ENCODE data around the gene CFAP90. TPM values are rescaled to one million over a fixed set of nuclear protein-coding genes. Genes with fewer than 3 reads are reported as not detected.

The CFAP90 gene
- total RNA-seq, 1 experiment from 2014 or later: 0.69 TPM

- in situ Hi-C loops (cut with HindIII; ENCODE audit: low pct_unique_long_range_greater_than_20kb, low sequenced_read_pairs): no loop called here
- no peak for TF ChIP-seq POLR2AphosphoS5 (IDR thresholded peaks at IDR 0.05; ENCODE audit: low read depth, low read length)
- no peak for TF ChIP-seq SIN3A (IDR thresholded peaks at IDR 0.05; ENCODE audit: borderline replicate concordance, insufficient read depth, low read depth, low read length)
- TF ChIP-seq TCF7L2 (IDR thresholded peaks at IDR 0.05; ENCODE audit: low read depth, low read length): no peak
- no peak for TF ChIP-seq REST (IDR thresholded peaks at IDR 0.05; ENCODE audit: insufficient read depth in 1 of 2, low read depth in 2 of 2, low read length in 1 of 2)
- TF ChIP-seq CTCF (IDR thresholded peaks at IDR 0.05): peak; percentile 76
- CTCF ChIA-PET: no interaction called here
These were observed 5.9 kb upstream of the CFAP90 start for GRCh38 chr5:7856855-7857254.

GRCh38 chr5:7855611-7856010 lies 4.7 kb upstream of the CFAP90 start:
- no peak overlapping the region for H3K27ac ChIP-seq (ENCODE audit: low read length)
- intact Hi-C loops (cut with micrococcal nuclease; ENCODE audit: unreplicated experiment) (no loop called here), in situ Hi-C loops (cut with HindIII; ENCODE audit: low pct_unique_long_range_greater_than_20kb, low sequenced_read_pairs) (no loop called here)
- no peak for DNase-seq (ENCODE audit: low read depth, low spot score)
- CTCF ChIA-PET: no interaction called here
- no peak overlapping the region for H3K4me3 ChIP-seq (ENCODE audit: low read depth in 2 of 2, low read length in 2 of 2)
- no peaks in the 10 kb centered on the region for H3K9me3 ChIP-seq (ENCODE audit: control insufficient read depth, insufficient read depth, low read depth, low read length)
- peaks cover 11% of the 10 kb centered on the region for H3K36me3 ChIP-seq (ENCODE audit: control insufficient read depth, insufficient read depth, low read length)
- BruUV-seq (replicated peaks): no TSS peak
- TF ChIP-seq CTCF (IDR thresholded peaks at IDR 0.05) (no peak), REST (IDR thresholded peaks at IDR 0.05; ENCODE audit: insufficient read depth in 1 of 2, low read depth in 2 of 2, low read length in 1 of 2) (no peak), POLR2AphosphoS5 (IDR thresholded peaks at IDR 0.05; ENCODE audit: low read depth, low read length) (no peak), SIN3A (IDR thresholded peaks at IDR 0.05; ENCODE audit: borderline replicate concordance, insufficient read depth, low read depth, low read length) (no peak), TCF7L2 (IDR thresholded peaks at IDR 0.05; ENCODE audit: low read depth, low read length) (no peak)
- no peaks in the 10 kb centered on the region; the same call in 1 of the 2 replicates for H3K4me1 ChIP-seq (ENCODE audit: control insufficient read depth, insufficient read depth, low read length)
- ATAC-seq: no peak
- POLR2A ChIA-PET: no interaction called here
- H3K27me3 ChIP-seq (ENCODE audit: control insufficient read depth, insufficient read depth, low read length): no peaks in the 10 kb centered on the region

More at GRCh38 chr5:7856855-7857254, 5.9 kb upstream of the CFAP90 start:
- peaks cover 22% of the 10 kb centered on the region for H3K36me3 ChIP-seq (ENCODE audit: control insufficient read depth, insufficient read depth, low read length)
- ATAC-seq: peak; percentile 86
- intact Hi-C loops (cut with micrococcal nuclease; ENCODE audit: unreplicated experiment): no loop called here
- H3K4me3 ChIP-seq (ENCODE audit: low read depth in 2 of 2, low read length in 2 of 2): no peak overlapping the region
- DNase-seq (ENCODE audit: low read depth, low spot score): peak; percentile 12
- POLR2A ChIA-PET: no interaction called here
- H3K27me3 ChIP-seq (ENCODE audit: control insufficient read depth, insufficient read depth, low read length): no peaks in the 10 kb centered on the region
- no peaks in the 10 kb centered on the region; the same call in 1 of the 2 replicates for H3K4me1 ChIP-seq (ENCODE audit: control insufficient read depth, insufficient read depth, low read length)
- no peaks in the 10 kb centered on the region for H3K9me3 ChIP-seq (ENCODE audit: control insufficient read depth, insufficient read depth, low read depth, low read length)
- no TSS peak for BruUV-seq (replicated peaks)
- no peak overlapping the region for H3K27ac ChIP-seq (ENCODE audit: low read length)
